HepG2 (cell line): ENCODE measurements around the gene FMNL2. TPM values are rescaled to one million over a fixed set of nuclear protein-coding genes. Genes with fewer than 3 reads are reported as not detected.

Source experiments
- ARID2 ChIP-seq: sonication (generic); formaldehyde crosslinking; IDR thresholded peaks from 2 replicates; pipeline ENCODE4 v1.8.1; 2022; ENCODE audit warnings: mild to moderate bottlenecking, missing genetic modification reagents, borderline replicate concordance
- BCL6 ChIP-seq: IDR thresholded peaks from 2 replicates; pipeline ENCODE4 v1.6.1; 2016; ENCODE audit warnings: missing genetic modification reagents, missing compliant biosample characterization
- GATA4 ChIP-seq: sonication (generic); IDR thresholded peaks from 2 replicates; pipeline ENCODE4 v1.6.1; 2016; ENCODE audit warnings: antibody characterized with exemption, low read depth, borderline replicate concordance
- GATAD2A ChIP-seq: IDR thresholded peaks from 2 replicates; pipeline ENCODE4 v1.6.1; 2016
- KDM6A ChIP-seq: IDR thresholded peaks from 2 replicates; pipeline ENCODE4 v1.6.1; 2016; ENCODE audit warnings: low read depth
- KLF11 ChIP-seq: IDR thresholded peaks from 2 replicates; pipeline ENCODE4 v1.6.1; 2016; ENCODE audit warnings: missing compliant biosample characterization
- RBM22 ChIP-seq: fragments of 200-400 bp; formaldehyde crosslinking; optimal IDR thresholded peaks from 2 replicates; pipeline ENCODE3; 2017; ENCODE audit warnings: mild to moderate bottlenecking, low read length, moderate library complexity
- SP140L ChIP-seq: sonication (generic); formaldehyde crosslinking; IDR thresholded peaks from 2 replicates; pipeline ENCODE4 v1.4.0; 2020; ENCODE audit warnings: missing genetic modification reagents, borderline replicate concordance
- polyA plus RNA-seq, 8 experiments: library from polyadenylated mRNA; depleted of rRNA in 3 of 8; stranded (reverse) in 7 of 8; unstranded in 1 of 8; fragments of >200 nt; fragmentation: Illumina TruSeq in 4 of 8; extraction: Trizol in 4 of 8; gene quantifications; 2 replicates each; pipeline versions ENCODE4 v1.2.1 to v1.2.3, GENCODE V29; 2011 to 2016; ENCODE audit warnings: low read depth in 4 of 8, missing spikeins in 1 of 8, mixed read lengths in 1 of 8; ENCODE audit not compliant: insufficient read depth in 1 of 8
- total RNA-seq, 5 experiments: library from RNA; depleted of rRNA; stranded (reverse); fragments of >200 nt; fragmentation: Illumina TruSeq; extraction: Trizol; gene quantifications; 2 replicates each; pipeline ENCODE4 v1.2.3, GENCODE V29; 2016; ENCODE audit warnings: low read depth in 1 of 5
- TF ChIP-seq, protein P1 (sequence below): sonication (generic); formaldehyde crosslinking; IDR thresholded peaks from 2 replicates; pipeline ENCODE4 v1.9.0; 2021; ENCODE audit warnings: mild to moderate bottlenecking, missing genetic modification reagents
- TF ChIP-seq, protein P2 (sequence below): sonication (generic); formaldehyde crosslinking; IDR thresholded peaks from 2 replicates; pipeline ENCODE4 v1.5.1; 2020; ENCODE audit warnings: mild to moderate bottlenecking, missing genetic modification reagents, moderate library complexity
- TF ChIP-seq, protein P3 (sequence below): IDR thresholded peaks from 2 replicates; pipeline ENCODE4 v1.6.1; 2016; ENCODE audit warnings: low read depth

Gene FMNL2
- total and polyA plus RNA-seq, 2 of the 13 experiments (the other 11 are each of a cell fraction or from before 2014, with no cell fraction given): 66.5 to 67.7 TPM

DNA sequence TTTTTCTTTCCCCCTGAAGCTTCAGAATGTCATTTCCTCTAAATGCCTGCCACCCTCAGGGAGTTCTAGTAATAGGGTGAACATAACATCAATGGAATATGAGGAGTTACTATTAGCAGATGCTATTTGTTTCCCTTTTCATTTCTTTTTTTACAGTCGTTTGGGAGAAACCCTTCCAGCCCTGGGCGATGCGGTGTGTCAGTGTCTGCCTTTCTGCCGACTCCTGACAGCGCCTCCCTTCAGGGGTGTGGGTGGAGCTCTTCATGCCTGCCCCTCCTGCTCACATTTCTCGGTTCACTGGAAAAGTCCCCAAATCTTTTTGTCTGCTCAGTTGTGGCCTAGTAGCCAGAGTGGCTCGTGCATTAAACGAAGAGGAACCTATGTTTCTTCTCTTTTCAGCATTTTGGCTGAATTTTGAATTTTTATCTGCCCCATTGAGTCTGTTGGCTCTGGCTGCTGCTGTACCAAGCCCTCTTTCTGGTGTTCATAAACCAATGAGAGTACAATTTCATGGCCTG lies 72.3 kb downstream of the FMNL2 start (continued):
- TF ChIP-seq, protein P1, sequence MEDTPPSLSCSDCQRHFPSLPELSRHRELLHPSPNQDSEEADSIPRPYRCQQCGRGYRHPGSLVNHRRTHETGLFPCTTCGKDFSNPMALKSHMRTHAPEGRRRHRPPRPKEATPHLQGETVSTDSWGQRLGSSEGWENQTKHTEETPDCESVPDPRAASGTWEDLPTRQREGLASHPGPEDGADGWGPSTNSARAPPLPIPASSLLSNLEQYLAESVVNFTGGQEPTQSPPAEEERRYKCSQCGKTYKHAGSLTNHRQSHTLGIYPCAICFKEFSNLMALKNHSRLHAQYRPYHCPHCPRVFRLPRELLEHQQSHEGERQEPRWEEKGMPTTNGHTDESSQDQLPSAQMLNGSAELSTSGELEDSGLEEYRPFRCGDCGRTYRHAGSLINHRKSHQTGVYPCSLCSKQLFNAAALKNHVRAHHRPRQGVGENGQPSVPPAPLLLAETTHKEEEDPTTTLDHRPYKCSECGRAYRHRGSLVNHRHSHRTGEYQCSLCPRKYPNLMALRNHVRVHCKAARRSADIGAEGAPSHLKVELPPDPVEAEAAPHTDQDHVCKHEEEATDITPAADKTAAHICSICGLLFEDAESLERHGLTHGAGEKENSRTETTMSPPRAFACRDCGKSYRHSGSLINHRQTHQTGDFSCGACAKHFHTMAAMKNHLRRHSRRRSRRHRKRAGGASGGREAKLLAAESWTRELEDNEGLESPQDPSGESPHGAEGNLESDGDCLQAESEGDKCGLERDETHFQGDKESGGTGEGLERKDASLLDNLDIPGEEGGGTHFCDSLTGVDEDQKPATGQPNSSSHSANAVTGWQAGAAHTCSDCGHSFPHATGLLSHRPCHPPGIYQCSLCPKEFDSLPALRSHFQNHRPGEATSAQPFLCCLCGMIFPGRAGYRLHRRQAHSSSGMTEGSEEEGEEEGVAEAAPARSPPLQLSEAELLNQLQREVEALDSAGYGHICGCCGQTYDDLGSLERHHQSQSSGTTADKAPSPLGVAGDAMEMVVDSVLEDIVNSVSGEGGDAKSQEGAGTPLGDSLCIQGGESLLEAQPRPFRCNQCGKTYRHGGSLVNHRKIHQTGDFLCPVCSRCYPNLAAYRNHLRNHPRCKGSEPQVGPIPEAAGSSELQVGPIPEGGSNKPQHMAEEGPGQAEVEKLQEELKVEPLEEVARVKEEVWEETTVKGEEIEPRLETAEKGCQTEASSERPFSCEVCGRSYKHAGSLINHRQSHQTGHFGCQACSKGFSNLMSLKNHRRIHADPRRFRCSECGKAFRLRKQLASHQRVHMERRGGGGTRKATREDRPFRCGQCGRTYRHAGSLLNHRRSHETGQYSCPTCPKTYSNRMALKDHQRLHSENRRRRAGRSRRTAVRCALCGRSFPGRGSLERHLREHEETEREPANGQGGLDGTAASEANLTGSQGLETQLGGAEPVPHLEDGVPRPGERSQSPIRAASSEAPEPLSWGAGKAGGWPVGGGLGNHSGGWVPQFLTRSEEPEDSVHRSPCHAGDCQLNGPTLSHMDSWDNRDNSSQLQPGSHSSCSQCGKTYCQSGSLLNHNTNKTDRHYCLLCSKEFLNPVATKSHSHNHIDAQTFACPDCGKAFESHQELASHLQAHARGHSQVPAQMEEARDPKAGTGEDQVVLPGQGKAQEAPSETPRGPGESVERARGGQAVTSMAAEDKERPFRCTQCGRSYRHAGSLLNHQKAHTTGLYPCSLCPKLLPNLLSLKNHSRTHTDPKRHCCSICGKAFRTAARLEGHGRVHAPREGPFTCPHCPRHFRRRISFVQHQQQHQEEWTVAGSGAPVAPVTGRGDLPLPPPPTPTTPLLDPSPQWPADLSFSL (CRISPR knock-in tag): no peak
- TF ChIP-seq KLF11 (CRISPR knock-in tag) (no peak), GATA4 (no peak), BCL6 (CRISPR knock-in tag) (0 out of 2 replicates have a peak, but pooled peaks have one; percentile 14), KDM6A (no peak), RBM22 (peak; percentile 28), SP140L (no peak), GATAD2A (CRISPR knock-in tag) (0 out of 2 replicates have a peak, but pooled peaks have one; percentile 19), ARID2 (CRISPR knock-in tag) (0 out of 2 replicates have a peak, but pooled peaks have one; percentile 47)
- TF ChIP-seq, protein P2, sequence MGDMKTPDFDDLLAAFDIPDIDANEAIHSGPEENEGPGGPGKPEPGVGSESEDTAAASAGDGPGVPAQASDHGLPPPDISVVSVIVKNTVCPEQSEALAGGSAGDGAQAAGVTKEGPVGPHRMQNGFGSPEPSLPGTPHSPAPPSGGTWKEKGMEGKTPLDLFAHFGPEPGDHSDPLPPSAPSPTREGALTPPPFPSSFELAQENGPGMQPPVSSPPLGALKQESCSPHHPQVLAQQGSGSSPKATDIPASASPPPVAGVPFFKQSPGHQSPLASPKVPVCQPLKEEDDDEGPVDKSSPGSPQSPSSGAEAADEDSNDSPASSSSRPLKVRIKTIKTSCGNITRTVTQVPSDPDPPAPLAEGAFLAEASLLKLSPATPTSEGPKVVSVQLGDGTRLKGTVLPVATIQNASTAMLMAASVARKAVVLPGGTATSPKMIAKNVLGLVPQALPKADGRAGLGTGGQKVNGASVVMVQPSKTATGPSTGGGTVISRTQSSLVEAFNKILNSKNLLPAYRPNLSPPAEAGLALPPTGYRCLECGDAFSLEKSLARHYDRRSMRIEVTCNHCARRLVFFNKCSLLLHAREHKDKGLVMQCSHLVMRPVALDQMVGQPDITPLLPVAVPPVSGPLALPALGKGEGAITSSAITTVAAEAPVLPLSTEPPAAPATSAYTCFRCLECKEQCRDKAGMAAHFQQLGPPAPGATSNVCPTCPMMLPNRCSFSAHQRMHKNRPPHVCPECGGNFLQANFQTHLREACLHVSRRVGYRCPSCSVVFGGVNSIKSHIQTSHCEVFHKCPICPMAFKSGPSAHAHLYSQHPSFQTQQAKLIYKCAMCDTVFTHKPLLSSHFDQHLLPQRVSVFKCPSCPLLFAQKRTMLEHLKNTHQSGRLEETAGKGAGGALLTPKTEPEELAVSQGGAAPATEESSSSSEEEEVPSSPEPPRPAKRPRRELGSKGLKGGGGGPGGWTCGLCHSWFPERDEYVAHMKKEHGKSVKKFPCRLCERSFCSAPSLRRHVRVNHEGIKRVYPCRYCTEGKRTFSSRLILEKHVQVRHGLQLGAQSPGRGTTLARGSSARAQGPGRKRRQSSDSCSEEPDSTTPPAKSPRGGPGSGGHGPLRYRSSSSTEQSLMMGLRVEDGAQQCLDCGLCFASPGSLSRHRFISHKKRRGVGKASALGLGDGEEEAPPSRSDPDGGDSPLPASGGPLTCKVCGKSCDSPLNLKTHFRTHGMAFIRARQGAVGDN (CRISPR knock-in tag): peak; percentile 40; the same call in 1 of the 2 replicates
- TF ChIP-seq, protein P3, sequence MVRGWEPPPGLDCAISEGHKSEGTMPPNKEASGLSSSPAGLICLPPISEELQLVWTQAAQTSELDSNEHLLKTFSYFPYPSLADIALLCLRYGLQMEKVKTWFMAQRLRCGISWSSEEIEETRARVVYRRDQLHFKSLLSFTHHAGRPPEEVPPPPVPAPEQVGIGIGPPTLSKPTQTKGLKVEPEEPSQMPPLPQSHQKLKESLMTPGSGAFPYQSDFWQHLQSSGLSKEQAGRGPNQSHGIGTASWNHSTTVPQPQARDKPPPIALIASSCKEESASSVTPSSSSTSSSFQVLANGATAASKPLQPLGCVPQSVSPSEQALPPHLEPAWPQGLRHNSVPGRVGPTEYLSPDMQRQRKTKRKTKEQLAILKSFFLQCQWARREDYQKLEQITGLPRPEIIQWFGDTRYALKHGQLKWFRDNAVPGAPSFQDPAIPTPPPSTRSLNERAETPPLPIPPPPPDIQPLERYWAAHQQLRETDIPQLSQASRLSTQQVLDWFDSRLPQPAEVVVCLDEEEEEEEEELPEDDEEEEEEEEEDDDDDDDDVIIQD (CRISPR knock-in tag): peak; percentile 62; the same call in 1 of the 2 replicates
